NOMO-1 treated with dmso at 0.1 percent for 144 hours (cell line): ENCODE measurements around the gene ANKRD29.

Experiments
- DNase-seq: peaks from one replicate; lab custom pipeline; 2025; ENCODE audit not compliant: unreplicated experiment; lab: John Stamatoyannopoulos, UW

ANKRD29 gene

GRCh38 chr18:23662309-23663263 lies at the start of gene ANKRD29:
Gene ANKRD29 (minus strand): TSS chr18:23662911. CDS start chr18:23662730, 181 bp downstream.
- DNase-seq, result peak; percentile 34

- DNase-seq, result no peak
Observed at GRCh38 chr18:23712445-23712844, 49.7 kb upstream of the ANKRD29 start.

GRCh38 chr18:23711426-23711825 lies 48.7 kb upstream of the ANKRD29 start:
- no peak for DNase-seq

- no peak for DNase-seq
Observed at GRCh38 chr18:23710946-23711345, 48.2 kb upstream of the ANKRD29 start.

- no peak for DNase-seq
Observed at GRCh38 chr18:23710068-23710527, 47.4 kb upstream of the ANKRD29 start.

- DNase-seq, result no peak
Observed at GRCh38 chr18:23706971-23707640, 44.4 kb upstream of the ANKRD29 start.

GRCh38 chr18:23704806-23705205 lies 42.1 kb upstream of the ANKRD29 start:
- no peak for DNase-seq

GRCh38 chr18:23703987-23704384 lies 41.3 kb upstream of the ANKRD29 start:
- DNase-seq, result no peak

GRCh38 chr18:23703057-23703986 lies 40.6 kb upstream of the ANKRD29 start:
- DNase-seq, result no peak

- no peak for DNase-seq
Observed at GRCh38 chr18:23702606-23703005, 39.9 kb upstream of the ANKRD29 start.

GRCh38 chr18:23701544-23702064 lies 38.9 kb upstream of the ANKRD29 start:
- DNase-seq, result no peak

- DNase-seq, result no peak
Observed at GRCh38 chr18:23701017-23701416, 38.3 kb upstream of the ANKRD29 start.

- DNase-seq, result no peak
Observed at GRCh38 chr18:23694637-23695430, 32.1 kb upstream of the ANKRD29 start.

GRCh38 chr18:23693846-23694245 lies 31.1 kb upstream of the ANKRD29 start:
- DNase-seq, result no peak

GRCh38 chr18:23690505-23691068 lies 27.9 kb upstream of the ANKRD29 start:
- no peak for DNase-seq

GRCh38 chr18:23689616-23690504 lies 27.1 kb upstream of the ANKRD29 start:
- DNase-seq, result no peak

GRCh38 chr18:23689031-23689615 lies 26.4 kb upstream of the ANKRD29 start, which contains the start of gene LAMA3:
Gene LAMA3 (plus strand): TSS chr18:23689453. CDS start chr18:23689684, 231 bp downstream.
- peak; percentile 25 for DNase-seq

GRCh38 chr18:23688528-23688927 lies 25.8 kb upstream of the ANKRD29 start:
- no peak for DNase-seq
